Measurements from ENCODE around the gene KDM4B.

The KDM4B gene

DNA sequence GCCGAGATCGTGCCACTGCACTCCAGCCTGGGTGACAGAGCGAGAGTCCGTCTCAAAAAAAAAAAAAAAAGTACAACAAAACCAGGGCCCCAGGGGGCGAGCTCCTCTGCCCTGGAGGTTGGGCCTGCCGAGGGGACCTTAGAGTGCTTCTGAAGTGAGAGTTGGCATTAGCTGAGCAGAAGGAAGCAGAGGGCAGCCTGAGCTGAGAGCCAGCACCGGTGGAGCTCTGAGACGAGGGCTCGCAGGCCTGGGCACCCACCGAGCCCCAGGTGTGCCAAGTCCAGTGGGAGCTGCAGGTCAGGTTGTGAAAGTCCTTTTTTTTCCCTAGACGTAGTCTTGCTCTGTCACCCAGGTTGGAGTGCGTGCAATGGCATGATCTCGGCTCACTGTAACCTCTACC lies 46.0 kb downstream of the KDM4B start:
- TF ChIP-seq, protein P1, sequence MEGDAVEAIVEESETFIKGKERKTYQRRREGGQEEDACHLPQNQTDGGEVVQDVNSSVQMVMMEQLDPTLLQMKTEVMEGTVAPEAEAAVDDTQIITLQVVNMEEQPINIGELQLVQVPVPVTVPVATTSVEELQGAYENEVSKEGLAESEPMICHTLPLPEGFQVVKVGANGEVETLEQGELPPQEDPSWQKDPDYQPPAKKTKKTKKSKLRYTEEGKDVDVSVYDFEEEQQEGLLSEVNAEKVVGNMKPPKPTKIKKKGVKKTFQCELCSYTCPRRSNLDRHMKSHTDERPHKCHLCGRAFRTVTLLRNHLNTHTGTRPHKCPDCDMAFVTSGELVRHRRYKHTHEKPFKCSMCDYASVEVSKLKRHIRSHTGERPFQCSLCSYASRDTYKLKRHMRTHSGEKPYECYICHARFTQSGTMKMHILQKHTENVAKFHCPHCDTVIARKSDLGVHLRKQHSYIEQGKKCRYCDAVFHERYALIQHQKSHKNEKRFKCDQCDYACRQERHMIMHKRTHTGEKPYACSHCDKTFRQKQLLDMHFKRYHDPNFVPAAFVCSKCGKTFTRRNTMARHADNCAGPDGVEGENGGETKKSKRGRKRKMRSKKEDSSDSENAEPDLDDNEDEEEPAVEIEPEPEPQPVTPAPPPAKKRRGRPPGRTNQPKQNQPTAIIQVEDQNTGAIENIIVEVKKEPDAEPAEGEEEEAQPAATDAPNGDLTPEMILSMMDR (IDR thresholded peaks at IDR 0.05; ENCODE audit: control extremely low read depth, extremely low read depth, low read depth, missing control alignments), result no peak
- ChIA-PET CTCF (interaction anchor here (1.3 to 3.0 kb wide), 3 partner anchors 12 to 15 kb away, joined by 3 to 16 read pairs (median 9); no protein-coding TSS in a partner anchor), POLR2A (no interaction called here)

DNA sequence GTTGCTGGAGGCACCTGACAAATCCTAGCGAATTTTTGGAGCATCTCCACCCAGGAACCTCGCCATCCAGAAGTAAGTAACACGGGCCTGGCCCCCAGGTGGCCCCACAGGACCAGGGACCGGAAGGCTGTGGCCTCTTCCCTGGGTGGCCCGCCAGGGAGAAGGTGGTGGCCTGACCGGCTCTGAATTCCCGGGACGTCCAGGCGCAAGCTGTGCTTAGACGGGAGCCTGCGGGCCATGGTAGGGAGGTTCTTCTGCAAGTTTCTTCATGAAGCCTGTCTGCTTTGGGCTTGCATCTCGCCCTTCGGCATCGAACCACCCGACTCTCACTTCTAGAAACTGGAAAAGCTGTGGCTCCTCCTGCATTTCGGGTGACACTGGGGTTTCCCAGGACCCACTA lies 47.4 kb downstream of the KDM4B start:
- POLR2A ChIA-PET, result interaction anchor here (0.5 kb wide), 1 partner anchor 138 kb away, joined by 3 read pairs; no protein-coding TSS in a partner anchor
- CTCF ChIA-PET, result interaction anchor here (3.0 kb wide), 1 partner anchor 14 kb away, joined by 9 read pairs; no protein-coding TSS in a partner anchor
- TF ChIP-seq, protein P1 (IDR thresholded peaks at IDR 0.05; ENCODE audit: control extremely low read depth, extremely low read depth, low read depth, missing control alignments), result no peak
- DNase-seq (ENCODE audit: extremely low spot score), result no peak

More for the DNA sequence above, 46.0 kb downstream of the KDM4B start:
- no peak for DNase-seq (ENCODE audit: extremely low spot score)

DNA sequence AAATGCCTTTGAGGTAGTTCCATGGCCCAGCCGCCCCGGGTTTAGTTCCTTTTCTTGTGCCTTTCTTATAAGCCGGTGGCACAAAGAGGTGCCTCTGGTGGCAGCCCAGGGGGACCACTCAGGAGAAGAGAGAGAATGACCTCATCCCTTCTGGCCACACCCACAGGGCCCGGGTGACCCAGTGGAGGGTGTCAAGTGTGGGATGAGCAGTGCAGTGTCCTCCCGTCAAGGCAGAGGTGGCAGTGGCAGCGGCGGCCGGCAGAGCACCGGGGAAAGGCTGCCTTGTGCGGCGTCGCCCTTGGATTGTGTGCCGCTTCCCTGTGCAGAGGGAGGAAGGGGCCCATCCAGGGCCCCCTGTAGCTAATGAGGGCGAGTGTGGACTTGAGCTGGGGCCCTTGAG lies 47.9 kb downstream of the KDM4B start:
- DNase-seq (ENCODE audit: extremely low spot score), result no peak
- TF ChIP-seq, protein P1 (IDR thresholded peaks at IDR 0.05; ENCODE audit: control extremely low read depth, extremely low read depth, low read depth, missing control alignments), result no peak
- CTCF ChIA-PET, result interaction anchor here (3.0 kb wide), 1 partner anchor 15 kb away, joined by 9 read pairs; no protein-coding TSS in a partner anchor
- POLR2A ChIA-PET, result no interaction called here

DNA sequence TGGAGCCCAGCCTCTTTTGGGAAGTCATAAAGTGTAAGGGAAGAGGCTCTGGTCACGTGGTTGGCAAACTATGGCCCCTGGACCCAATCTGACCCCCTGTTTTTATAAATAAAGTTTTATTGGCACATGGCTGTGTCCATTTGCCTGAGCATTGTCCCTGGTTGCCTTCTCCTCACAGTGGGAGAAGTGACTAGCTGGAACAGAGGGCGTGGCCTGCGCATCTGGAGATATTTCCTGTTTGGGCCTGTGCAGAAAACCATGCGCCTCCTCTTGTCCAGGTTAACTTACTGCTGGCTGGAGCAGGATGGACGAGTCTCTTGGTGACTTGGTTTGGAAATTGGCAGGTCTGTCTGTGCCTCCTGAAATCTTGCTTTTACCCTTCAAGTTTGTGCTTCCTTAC lies 48.3 kb downstream of the KDM4B start:
- TF ChIP-seq, protein P1 (IDR thresholded peaks at IDR 0.05; ENCODE audit: control extremely low read depth, extremely low read depth, low read depth, missing control alignments), result no peak
- ChIA-PET POLR2A (no interaction called here), CTCF (interaction anchor here (1.6 to 3.0 kb wide), 2 partner anchors 15 to 207 kb away, joined by 4 to 9 read pairs; no protein-coding TSS in a partner anchor)
- no peak for DNase-seq (ENCODE audit: extremely low spot score)

DNA sequence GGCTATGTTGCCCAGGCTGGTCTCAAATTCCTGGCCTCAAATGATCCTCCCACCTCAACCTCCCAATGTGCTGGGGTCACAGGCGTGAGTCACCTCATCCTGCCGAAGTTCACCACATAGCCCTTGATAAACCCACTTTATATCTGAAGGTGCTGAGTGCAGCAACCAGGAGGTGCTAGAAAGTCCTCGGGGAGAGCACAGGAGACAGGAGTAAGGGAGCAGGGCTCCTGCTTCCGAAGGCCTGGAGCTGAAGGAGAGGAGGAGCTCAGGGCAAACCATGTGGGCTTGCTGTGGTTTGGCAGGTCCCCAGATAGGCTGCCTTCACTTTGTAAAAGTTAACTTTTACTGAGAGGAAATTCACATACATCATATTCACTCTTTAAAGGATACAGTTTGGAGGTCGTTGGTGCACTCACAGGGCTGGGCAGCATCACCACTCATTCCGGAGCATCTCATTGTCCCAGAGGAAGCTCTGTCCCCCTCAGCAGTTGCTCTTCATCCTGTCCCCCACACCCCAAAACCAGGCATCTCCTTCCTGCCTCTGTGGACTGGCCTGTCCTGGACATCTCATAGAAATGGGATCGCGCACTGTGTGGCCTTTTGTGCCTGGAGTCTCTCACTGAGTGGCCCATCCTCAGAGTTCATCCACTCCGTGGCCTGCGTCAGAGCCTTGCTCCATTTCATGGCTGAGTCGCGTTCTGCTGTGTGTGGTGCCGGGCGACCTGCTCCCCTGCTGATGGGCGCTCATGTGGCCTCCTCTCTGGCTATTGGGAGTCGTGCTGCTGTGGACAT lies 49.5 kb downstream of the KDM4B start:
- POLR2A ChIA-PET, result no interaction called here
- DNase-seq (ENCODE audit: extremely low spot score), result no peak
- CTCF ChIA-PET, result interaction anchor here (1.6 kb wide), 1 partner anchor 208 kb away, joined by 4 read pairs; no protein-coding TSS in a partner anchor
- TF ChIP-seq, protein P1 (IDR thresholded peaks at IDR 0.05; ENCODE audit: control extremely low read depth, extremely low read depth, low read depth, missing control alignments), result no peak

DNA sequence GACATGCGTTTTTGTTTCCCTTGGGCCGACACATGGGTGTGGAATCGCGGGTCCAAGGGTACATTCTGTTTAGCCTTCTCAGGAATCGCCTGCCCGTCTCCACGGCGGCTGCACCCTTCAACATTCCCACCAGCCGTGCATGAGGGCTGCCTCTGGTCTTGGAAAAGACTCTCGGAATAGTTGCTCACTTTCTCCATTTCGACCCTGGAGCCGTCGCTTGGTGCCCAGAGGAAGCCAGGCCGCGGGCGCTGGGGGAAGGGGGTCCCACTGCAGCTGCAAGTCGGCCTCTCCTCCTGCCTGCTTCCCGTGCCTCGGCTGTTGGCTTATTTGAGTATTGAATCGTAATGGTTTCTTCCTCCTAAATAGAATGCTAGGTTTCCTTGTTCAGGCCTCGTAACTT lies 51.5 kb downstream of the KDM4B start:
- POLR2A ChIA-PET, result no interaction called here
- DNase-seq (ENCODE audit: extremely low spot score), result no peak
- CTCF ChIA-PET, result interaction anchor here (1.4 to 3.7 kb wide), 2 partner anchors 10 to 19 kb away, joined by 4 to 22 read pairs; no protein-coding TSS in a partner anchor
- TF ChIP-seq, protein P1 (IDR thresholded peaks at IDR 0.05; ENCODE audit: control extremely low read depth, extremely low read depth, low read depth, missing control alignments), result no peak
